NCI-H1048 (cell line): Measurements from ENCODE around the gene LRRFIP1.

ENCODE experiments used
- DNase-seq: peaks from one replicate; lab custom pipeline; 2025; lab: John Stamatoyannopoulos, UW

The LRRFIP1 gene

GRCh38 chr2:237704501-237705434, 77.4 kb downstream of the LRRFIP1 start:
- no peak for DNase-seq

DNA sequence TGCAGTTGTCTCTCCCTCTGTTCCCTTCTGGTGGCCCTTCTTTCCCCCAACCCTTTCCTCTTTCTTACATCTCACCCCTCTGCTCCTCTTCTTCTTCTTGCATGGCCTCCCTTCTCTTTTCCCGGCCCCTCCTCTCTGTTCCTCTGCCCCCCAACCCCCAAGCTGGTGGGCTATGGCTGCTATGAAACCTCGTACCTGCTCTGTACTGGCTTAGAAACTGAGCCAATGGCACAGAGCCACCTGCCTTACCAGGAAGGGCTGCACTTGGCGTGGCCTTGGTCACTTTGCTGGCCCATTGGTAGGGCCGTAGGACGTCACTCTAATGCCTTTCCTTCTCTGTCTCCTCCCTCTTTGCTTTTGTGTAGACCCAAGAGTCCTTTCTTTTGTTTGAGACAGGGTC, 78.9 kb downstream of the LRRFIP1 start:
- no peak for DNase-seq

DNA sequence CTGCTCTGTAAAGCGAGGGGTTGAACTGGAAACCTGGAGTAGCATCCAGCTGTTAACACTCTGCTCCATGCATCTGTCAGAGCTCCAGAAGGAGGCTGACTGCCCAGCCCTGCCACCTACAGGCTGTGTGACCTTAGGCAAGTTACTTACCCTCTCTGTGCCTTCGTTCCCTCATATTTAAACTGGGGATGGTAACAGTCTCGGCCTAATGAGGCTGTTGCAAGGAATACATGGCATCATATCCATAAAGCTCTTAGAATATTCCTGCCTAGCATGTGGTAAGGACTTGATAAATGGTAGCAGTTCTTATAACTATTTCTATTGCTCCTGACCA, 80.6 kb downstream of the LRRFIP1 start:
- DNase-seq, result no peak

DNA sequence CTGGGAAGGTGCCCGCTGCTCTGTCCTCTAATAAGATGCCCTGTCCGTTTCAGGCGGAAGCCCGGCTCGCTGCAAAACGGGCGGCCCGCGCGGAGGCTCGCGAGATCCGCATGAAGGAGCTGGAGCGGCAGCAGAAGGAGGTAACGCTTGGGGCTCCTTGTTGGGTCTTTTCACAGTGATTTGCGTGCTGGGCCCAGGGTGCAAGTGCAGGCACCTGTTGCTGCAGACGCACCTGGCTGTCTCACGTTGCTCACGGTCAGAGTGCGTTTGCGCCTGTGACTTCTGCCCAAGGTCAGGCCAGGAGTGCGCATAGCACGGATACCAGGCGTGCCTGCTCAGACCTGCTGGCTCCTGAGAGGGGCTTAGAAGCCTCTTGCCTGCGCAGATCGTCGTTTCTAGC, 81.1 kb downstream of the LRRFIP1 start:
- no peak for DNase-seq

DNA sequence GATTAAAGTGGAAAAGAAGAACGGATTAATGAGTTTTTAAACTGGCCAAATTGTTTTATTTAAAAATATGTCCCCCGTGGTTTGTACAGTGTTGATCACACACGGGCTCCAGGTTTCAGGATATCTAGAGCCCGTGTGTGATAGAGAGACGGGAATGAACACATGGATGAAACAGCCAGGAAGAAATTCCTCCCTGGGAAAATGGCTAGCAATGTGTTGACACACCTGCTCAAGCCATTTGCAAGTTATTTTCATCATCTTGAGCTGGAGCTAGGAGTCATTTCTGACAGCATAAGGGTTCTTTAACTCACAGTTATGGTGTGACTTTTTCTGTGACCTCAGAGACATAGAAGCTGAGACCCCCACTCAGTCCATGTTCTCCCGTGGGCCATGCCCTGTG, 81.6 kb downstream of the LRRFIP1 start:
- DNase-seq, result no peak

- DNase-seq, result no peak
Measured at GRCh38 chr2:237711458-237712150, 84.2 kb downstream of the LRRFIP1 start.

GRCh38 chr2:237712477-237713377, 85.3 kb downstream of the LRRFIP1 start:
- DNase-seq, result no peak

- no peak for DNase-seq
Measured at GRCh38 chr2:237714690-237715458, 87.5 kb downstream of the LRRFIP1 start.

DNA sequence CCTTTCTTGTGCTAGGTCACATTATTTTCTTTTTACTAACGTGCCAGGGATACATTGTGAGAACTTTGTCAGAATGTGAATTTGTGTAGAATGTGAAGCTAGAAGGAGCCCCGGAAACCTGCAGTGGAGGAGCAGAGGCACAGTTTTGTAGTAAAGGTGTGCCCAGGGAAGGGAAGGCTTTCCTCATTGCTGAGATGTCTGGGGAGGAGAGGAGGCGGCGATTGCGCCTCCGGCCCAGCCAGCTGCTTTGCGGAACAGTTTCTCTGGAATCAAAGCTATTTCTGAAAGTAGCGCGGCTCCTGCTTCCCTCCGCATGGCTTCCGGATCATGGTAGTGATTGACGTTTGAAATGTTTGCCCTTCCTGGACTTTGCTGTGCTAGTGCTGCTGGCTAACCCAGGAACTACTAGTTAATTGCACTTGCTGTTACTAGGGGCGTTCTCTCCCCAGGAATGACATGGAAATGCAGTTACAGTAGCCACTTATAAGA, 88.1 kb downstream of the LRRFIP1 start:
- DNase-seq, result no peak

DNA sequence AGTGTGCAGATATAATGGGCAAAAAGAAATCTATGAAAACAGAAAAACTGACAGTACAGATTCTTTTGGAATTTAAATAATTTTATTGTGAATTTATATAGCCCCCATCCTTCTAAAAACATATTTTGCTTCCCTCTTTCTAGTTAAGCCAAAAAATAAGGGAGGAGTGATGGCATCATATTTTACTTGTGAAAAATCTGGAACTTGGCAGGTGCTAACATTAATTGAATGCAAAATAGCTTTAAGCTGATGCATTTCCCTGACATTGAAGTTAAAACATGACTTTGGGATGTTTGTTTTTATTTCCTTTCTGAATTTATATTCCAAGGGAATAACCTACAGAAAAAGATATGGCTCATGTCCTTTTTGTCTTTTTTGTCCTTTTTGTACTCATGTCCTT, 88.6 kb downstream of the LRRFIP1 start:
- DNase-seq, result no peak

DNA sequence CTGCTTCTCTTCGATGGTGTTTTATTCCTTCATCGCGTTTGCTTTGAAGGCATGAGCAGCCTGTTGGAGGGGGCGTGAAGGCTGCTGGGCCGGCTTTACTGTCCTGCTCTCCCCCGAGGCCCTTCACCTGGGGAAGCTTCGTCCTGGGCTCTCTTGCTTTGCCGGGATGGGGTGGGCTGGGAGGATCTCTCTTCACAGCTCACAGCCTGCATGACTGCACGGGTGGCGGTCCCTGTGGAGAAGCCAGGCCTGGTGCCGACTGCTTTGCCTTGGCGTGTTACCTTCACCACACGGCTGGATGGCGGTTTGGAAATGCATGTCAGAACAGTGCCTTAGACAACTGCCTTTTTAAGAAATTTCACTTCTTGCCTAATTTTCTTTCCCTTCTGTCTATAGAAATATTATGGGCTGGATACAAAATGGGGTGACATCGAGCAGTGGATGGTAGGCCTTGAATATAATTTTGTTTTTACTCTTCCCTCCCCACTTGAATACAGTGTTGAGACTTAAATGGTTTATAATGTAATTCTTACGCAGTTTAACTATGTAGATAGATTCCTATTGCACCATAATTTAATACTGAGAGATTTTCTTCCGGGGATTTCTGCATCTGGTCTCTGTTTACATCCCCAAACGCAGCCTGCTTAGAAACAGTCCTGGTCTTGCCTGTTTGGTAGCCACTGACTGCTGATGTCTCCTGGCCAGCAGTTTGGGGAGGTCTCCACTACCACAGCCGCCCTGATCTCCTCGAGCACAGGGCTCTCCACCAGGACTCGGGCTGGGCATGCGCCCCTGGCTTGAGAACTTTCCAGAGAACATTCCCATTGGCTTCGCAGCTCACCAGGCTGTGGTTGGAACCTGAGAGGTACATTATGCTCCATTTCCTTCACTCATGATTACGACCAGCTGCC, 90.2 kb downstream of the LRRFIP1 start:
- no peak for DNase-seq

- DNase-seq, result no peak
Measured at GRCh38 chr2:237718277-237718634, 90.9 kb downstream of the LRRFIP1 start.

DNA sequence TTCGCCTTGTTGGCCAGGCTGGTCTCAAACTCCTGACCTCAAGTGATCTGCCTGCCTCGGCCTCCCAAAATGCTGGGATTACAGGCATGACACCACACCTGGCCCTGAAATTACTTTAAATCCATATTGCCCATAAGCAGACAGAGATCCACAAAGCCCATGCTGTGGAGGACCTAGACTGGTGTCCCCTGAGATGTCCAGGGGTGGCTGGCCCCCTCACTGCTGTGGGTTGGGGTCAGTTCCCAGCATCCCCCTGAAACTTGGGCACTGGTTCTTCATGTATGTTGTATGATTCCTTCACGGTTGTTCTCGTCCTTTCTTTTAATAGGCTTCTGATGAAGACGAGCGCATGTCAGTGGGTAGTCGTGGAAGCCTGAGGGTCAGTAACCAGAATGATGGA, 93.1 kb downstream of the LRRFIP1 start:
- DNase-seq, result no peak

DNA sequence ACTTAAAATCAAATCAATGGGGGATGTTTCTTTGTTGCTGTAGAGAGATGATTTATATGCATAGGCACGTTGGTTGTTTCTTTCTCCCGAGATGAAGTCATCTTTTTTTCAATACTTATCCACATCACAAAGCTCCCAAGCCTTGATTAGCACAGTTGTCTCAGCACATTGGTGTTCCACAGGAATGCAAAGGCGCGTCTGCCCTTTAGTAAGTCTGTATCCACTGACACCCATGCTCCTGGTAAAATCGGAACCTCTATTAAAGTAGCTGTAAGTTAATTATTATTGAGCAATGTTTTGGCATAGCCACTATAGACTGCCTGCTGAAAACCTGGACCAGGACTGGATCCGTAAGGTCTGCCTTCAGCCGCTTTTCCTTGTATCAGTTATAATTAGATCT, 93.6 kb downstream of the LRRFIP1 start:
- DNase-seq, result no peak

- DNase-seq, result no peak
Measured at GRCh38 chr2:237721458-237721857, 94.1 kb downstream of the LRRFIP1 start.

GRCh38 chr2:237722616-237723015, 95.2 kb downstream of the LRRFIP1 start:
- no peak for DNase-seq

GRCh38 chr2:237723023-237723422, 95.6 kb downstream of the LRRFIP1 start:
- DNase-seq, result no peak

GRCh38 chr2:237723602-237724001, 96.2 kb downstream of the LRRFIP1 start:
- no peak for DNase-seq

- no peak for DNase-seq
Measured at GRCh38 chr2:237724811-237725478, 97.6 kb downstream of the LRRFIP1 start.

DNA sequence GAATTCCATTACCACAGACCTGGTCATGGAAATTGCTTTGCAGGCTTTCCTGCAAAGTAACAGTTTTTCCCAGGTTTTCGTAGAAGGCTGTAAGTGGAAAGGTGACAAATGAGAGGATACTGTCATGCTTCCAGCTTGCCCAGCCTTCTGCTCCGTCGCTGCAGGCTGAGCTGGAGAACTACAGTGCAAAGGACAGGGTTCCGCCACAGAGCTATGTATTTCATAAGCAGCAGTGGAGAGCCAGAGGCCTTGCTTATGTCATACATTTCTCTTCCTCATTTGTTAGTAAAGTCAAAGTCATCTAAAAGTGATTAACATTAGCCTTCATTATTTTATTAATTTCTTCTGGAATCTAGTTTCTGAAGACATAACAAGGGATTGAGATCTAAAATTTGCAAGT, 98.3 kb downstream of the LRRFIP1 start:
- no peak for DNase-seq
